ENCODE data around the gene CNIH3. TPM values are rescaled to one million over a fixed set of nuclear protein-coding genes. Genes with fewer than 3 reads are reported as not detected.

Gene CNIH3
- total and polyA plus RNA-seq, 8 donors, result 0.45 to 18.7 (median 3.1) TPM; not detected in 1

- DNase-seq, result no peak
- Histone ChIP-seq H3K4me1 (no peaks in the 10 kb centered on the region), H3K27me3 (no peaks in the 10 kb centered on the region), H3K4me3 (no peak overlapping the region), H3K36me3 (no peaks in the 10 kb centered on the region), H3K27ac (no peak overlapping the region), H3K9me3 (no peaks in the 10 kb centered on the region)
- TF ChIP-seq CTCF (IDR thresholded peaks at IDR 0.05) (no peak), POLR2AphosphoS5 (IDR thresholded peaks at IDR 0.05) (no peak), POLR2A (IDR thresholded peaks at IDR 0.05) (no peak), EP300 (IDR thresholded peaks at IDR 0.05) (no peak)
- intact Hi-C loops (cut with DNase I; ENCODE audit: low total_unique reads), result no loop called here
- 74 to 90% (median 86%) methylated on average over 4 of the region's 4 CpGs for WGBS, 5 donors
Observed at GRCh38 chr1:224745924-224746323, 129.8 kb downstream of the CNIH3 start.

GRCh38 chr1:224747578-224747977, 131.5 kb downstream of the CNIH3 start:
- no peak for DNase-seq
- H3K27ac ChIP-seq, result no peak overlapping the region
- no peaks in the 10 kb centered on the region for H3K4me1 ChIP-seq
- H3K9me3 ChIP-seq, result no peaks in the 10 kb centered on the region
- no peak overlapping the region for H3K4me3 ChIP-seq
- TF ChIP-seq POLR2AphosphoS5 (IDR thresholded peaks at IDR 0.05) (no peak), EP300 (IDR thresholded peaks at IDR 0.05) (no peak), CTCF (IDR thresholded peaks at IDR 0.05) (no peak), POLR2A (IDR thresholded peaks at IDR 0.05) (no peak)
- 43 to 53% (median 51%) methylated on average over 4 of the region's 4 CpGs for WGBS, 5 donors
- intact Hi-C loops (cut with DNase I; ENCODE audit: low total_unique reads), result no loop called here
- H3K27me3 ChIP-seq, result no peaks in the 10 kb centered on the region
- H3K36me3 ChIP-seq, result no peaks in the 10 kb centered on the region

GRCh38 chr1:224749916-224750315, 133.8 kb downstream of the CNIH3 start:
- Histone ChIP-seq H3K4me1 (no peaks in the 10 kb centered on the region), H3K27ac (no peak overlapping the region), H3K27me3 (no peaks in the 10 kb centered on the region), H3K4me3 (no peak overlapping the region), H3K36me3 (no peaks in the 10 kb centered on the region), H3K9me3 (no peaks in the 10 kb centered on the region)
- no peak for DNase-seq
- intact Hi-C loops (cut with DNase I; ENCODE audit: low total_unique reads), result no loop called here
- 74 to 85% (median 82%) methylated on average over 4 of the region's 4 CpGs for WGBS, 5 donors
- TF ChIP-seq CTCF (IDR thresholded peaks at IDR 0.05) (no peak), POLR2AphosphoS5 (IDR thresholded peaks at IDR 0.05) (no peak), POLR2A (IDR thresholded peaks at IDR 0.05) (no peak), EP300 (IDR thresholded peaks at IDR 0.05) (no peak)

GRCh38 chr1:224751624-224752311, 135.7 kb downstream of the CNIH3 start:
- no peaks in the 10 kb centered on the region for H3K36me3 ChIP-seq
- no peak for DNase-seq
- H3K4me1 ChIP-seq, result no peaks in the 10 kb centered on the region
- H3K27ac ChIP-seq, result no peak overlapping the region
- no peaks in the 10 kb centered on the region for H3K9me3 ChIP-seq
- H3K27me3 ChIP-seq, result no peaks in the 10 kb centered on the region
- 72 to 78% (median 75%) methylated on average over 6 of the region's 6 CpGs for WGBS, 5 donors
- no peak for TF ChIP-seq POLR2AphosphoS5 (IDR thresholded peaks at IDR 0.05)
- no peak for TF ChIP-seq EP300 (IDR thresholded peaks at IDR 0.05)
- TF ChIP-seq POLR2A (IDR thresholded peaks at IDR 0.05), result no peak
- no peak for TF ChIP-seq CTCF (IDR thresholded peaks at IDR 0.05)
- intact Hi-C loops (cut with DNase I; ENCODE audit: low total_unique reads), result no loop called here
- H3K4me3 ChIP-seq, result no peak overlapping the region
